NCI-H2107 treated with DMSO at 0.1 percent for 48 hours (cell line): Measurements from ENCODE around the gene COX19.
A peak's percentile ranks its signal among the peaks of the same experiment; 100 is the strongest.
"Not testable (repeated sequence)": the region's sequence is repeated elsewhere in the genome, so short reads cannot be mapped to it uniquely, and the experiment has no call there.

Source experiments
- DNase-seq: peaks from one replicate; lab custom pipeline; 2025; ENCODE audit not compliant: unreplicated experiment; lab: John Stamatoyannopoulos, UW

Gene COX19

DNA sequence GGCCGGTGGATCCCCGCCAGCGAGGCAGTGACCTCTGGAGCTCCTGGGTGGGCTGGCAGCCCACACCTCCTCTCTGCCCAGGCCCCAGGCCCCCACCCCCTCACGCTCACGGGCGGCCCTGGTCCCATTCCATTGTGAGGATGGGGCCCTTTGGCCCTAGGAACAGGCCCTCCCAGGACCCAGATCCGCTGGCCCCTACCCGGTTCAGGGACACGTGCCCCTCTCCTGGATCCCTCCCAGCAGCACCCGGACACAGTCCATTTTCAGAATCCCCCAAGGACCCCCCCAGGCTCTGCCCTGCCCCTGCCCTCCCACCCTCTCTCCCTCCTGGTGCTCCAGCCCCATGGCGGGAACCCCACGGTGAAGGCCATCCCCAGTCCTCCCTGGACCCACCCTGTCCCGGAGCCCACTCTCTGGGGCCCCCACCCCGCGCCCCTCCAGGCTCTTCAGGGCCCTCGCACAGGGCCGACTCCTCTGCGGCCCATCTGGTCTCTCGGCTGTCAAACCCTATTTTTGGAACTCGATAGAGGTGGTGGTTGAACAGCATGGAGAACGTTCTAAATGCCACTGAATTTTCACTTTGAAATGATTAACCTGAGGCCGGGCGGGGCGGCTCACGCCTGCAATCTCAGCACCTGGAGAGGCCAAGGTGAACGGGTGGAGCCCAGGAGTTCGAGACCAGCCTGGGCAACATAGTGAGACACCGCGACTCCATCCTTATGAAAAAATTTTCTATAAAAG is 28.9 kb downstream of the COX19 start:
- no peak for DNase-seq

- no peak for DNase-seq
Measured at GRCh38 chr7:945556-946255, 29.6 kb downstream of the COX19 start.

GRCh38 chr7:945147-945555 is 30.2 kb downstream of the COX19 start:
- no peak for DNase-seq

GRCh38 chr7:944744-945143 is 30.6 kb downstream of the COX19 start:
- no peak for DNase-seq

DNA sequence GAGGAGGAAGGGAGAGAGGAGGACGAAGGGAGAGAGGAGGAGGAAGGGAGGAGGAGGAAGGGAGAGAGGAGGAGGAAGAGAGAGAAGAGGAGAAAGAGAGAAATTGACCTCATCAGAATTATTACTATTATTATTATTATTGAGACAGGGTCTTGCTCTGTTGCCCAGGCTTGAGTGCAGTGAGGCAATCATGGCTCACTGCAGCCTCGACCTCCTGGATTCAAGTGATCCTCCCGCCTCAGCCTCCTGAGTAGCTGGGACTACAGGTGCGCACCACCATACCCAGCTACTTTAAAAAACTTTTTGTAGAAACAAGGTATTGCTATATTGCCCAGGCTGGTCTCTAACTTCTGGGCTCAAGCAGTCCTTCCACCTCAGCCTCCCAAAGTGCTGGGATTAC is 31.6 kb downstream of the COX19 start:
- not testable (repeated sequence) for DNase-seq

- no peak for DNase-seq
Measured at GRCh38 chr7:940599-941408, 34.5 kb downstream of the COX19 start.

DNA sequence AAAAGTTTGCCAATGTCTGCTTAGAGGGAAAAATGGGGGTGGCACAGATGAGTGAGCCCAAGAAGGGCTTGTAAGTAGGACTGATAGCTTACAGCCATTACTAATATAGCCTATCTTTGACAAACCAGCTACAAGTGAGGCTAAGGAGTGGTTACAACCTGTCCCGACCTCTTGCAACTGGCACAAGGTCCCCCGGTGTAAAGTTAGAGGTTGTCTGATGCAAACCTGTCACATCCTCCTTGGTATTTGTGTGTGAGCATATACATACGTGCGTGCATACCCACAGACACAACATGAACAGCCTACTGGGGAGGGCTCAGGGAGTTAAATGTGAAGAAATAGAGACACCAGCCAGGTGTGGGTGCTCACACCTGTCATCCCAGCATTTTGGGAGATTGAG is 35.5 kb downstream of the COX19 start:
- DNase-seq: no peak

DNA sequence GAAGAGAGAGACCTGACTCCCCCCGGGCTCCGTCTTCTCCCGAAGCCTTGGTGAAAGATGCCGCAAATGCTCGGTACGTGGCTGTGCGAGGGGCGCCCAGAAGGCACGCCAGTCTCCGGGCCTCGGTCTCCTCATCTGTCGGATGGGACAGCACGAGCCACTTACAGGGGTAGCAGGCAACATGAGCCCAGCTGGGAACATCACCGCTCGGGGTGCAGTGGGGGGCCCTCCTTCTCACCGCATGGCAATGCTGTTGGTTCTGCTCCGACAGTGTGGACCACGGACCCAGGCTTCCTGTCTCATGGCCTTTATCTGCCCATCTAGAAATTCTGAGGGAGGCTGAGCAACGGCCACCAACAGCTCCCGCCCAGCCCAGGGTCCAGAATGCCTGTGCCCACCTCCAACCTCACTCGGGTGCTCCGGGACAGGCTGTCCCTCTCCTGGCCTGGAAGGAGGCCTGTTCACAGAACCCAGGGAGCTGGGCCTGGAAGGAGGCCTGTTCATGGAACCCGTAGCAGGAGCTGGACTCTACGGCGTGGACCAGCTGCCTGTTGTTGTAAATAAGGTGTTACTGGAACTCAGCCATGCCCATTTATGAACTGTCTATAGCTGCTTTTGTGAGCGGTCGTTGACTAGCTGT is 36.7 kb downstream of the COX19 start:
- DNase-seq: no peak

DNA sequence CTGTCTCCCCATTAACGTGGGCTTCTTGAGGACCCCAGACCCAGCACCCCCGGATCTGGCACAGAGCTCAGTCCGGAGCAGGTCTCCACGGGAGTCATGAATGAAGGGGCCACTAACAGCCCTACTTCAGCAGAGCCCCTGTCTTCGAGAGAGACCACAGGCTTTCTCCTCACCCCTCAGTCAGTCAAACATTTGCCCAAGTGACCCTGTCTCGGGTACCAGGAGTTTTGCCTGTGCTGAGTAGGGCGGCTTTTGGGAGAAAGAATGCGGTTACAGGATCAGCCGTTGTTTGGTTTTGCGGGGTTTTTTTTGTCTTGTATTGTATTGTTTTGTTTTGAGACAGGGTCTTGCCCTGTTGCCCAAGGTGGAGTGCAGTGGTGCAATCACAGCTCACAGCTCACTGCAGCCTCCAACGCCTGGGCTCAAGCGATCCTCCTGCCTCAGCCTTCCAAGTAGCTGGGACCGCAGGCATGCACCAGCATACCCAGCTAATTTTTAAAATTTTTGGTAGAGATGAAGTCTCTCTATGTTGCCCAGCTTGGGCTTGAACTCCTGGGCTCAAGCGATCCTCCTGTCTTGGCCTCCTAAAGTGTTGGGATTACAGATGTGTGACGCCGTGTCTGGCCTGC is 37.4 kb downstream of the COX19 start:
- no peak for DNase-seq

GRCh38 chr7:936386-937054 is 38.8 kb downstream of the COX19 start:
- peak; percentile 63 for DNase-seq

- DNase-seq: no peak
Measured at GRCh38 chr7:935874-936385, 39.4 kb downstream of the COX19 start.

GRCh38 chr7:935164-935873 is 40.0 kb downstream of the COX19 start:
- DNase-seq: no peak

DNA sequence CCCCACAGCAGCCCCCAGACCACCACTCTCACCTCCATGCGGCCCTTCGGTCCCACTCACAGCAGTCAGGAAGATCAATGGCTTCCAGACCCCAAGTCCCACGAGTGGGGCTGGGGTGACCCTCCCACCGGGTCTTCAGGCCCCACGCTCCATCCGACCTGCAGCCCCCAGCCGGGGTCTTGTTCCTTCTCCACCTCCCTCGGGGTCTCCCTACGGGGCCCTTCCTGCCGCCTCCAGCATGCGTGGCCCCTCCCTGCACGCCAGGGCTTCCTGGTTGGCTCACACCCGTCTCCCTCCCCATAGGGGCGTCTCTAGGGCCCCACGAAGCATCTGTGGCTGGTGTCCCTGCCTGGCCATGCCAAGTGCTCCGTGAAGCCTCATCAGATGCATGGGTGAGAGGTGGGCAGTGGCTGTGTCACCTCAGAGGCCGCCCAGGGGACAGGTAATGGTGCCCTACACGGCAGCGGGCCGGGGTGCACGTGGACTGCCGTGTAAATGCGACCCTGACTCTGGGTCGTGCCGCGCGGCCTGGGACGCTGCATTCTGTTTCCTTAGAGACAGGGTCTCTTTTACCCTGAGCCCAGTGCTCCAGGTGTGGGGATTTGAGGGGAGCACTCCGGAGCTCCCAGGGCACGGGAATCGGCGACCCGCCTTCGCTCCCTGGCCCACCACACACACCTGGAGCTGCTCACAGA is 40.7 kb downstream of the COX19 start:
- no peak for DNase-seq

- DNase-seq: no peak
Measured at GRCh38 chr7:932651-932975, 42.7 kb downstream of the COX19 start.

GRCh38 chr7:931871-932650 is 43.3 kb downstream of the COX19 start:
- DNase-seq: no peak

GRCh38 chr7:930975-931758 is 44.2 kb downstream of the COX19 start:
- DNase-seq: no peak

DNA sequence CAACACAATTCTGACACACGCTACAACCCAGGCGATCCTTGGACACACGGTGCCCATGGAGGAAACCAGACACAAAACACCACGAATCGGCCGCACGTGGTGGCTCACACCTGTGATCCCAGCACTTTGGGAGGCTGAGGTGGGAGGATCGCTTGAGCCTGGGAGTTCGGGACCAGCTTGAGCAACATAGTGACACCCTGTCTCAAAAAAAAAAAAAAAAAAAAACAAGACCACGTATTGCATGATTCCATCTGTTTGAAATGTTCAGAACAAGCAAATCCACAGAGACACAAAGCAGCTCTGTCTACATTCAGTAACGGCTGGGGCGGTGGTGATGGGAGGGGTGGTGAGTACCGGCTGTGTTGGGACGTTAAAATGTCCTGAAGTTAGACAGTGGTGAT is 46.0 kb downstream of the COX19 start:
- DNase-seq: no peak
